NCI-H446 (cell line): ENCODE data around the gene DRICH1.
"Not testable (repeated sequence)": the region's sequence is repeated elsewhere in the genome, so short reads cannot be mapped to it uniquely, and the experiment has no call there.

Source experiments
- DNase-seq, 2 experiments: peaks; one replicate each; lab custom pipeline; 2025; lab: John Stamatoyannopoulos, UW

DRICH1 gene

GRCh38 chr22:23598805-23599518 lies 33.2 kb downstream of the DRICH1 start:
- DNase-seq: no peak

GRCh38 chr22:23597576-23598268 lies 34.4 kb downstream of the DRICH1 start:
- not testable (repeated sequence) for DNase-seq

GRCh38 chr22:23595904-23596303 lies 36.2 kb downstream of the DRICH1 start:
- not testable (repeated sequence) for DNase-seq

GRCh38 chr22:23591846-23592245 lies 40.3 kb downstream of the DRICH1 start:
- no peak for DNase-seq

- peak in 1 of 2 experiments; percentile 54 for DNase-seq
Observed at GRCh38 chr22:23591201-23591791, 40.8 kb downstream of the DRICH1 start.

- DNase-seq: no peak
Observed at GRCh38 chr22:23583836-23584235, 48.3 kb downstream of the DRICH1 start.

GRCh38 chr22:23583153-23583552 lies 49.0 kb downstream of the DRICH1 start:
- no peak for DNase-seq

GRCh38 chr22:23581260-23581650 lies 50.9 kb downstream of the DRICH1 start:
- DNase-seq: no peak

- DNase-seq: no peak
Observed at GRCh38 chr22:23580576-23581259, 51.4 kb downstream of the DRICH1 start.

GRCh38 chr22:23579870-23580575 lies 52.1 kb downstream of the DRICH1 start, which contains the start of gene IGLL1:
TSS of gene IGLL1 (minus strand) at chr22:23580290. CDS start at chr22:23580190, 100 bp downstream.
- DNase-seq: no peak

GRCh38 chr22:23579280-23579679 lies 52.8 kb downstream of the DRICH1 start:
- DNase-seq: no peak

- no peak for DNase-seq
Observed at GRCh38 chr22:23578306-23578705, 53.8 kb downstream of the DRICH1 start.

- no peak for DNase-seq
Observed at GRCh38 chr22:23576681-23577080, 55.4 kb downstream of the DRICH1 start.

GRCh38 chr22:23575601-23576000 lies 56.5 kb downstream of the DRICH1 start:
- DNase-seq: no peak

GRCh38 chr22:23574877-23575276 lies 57.2 kb downstream of the DRICH1 start:
- DNase-seq: no peak

GRCh38 chr22:23574371-23574811 lies 57.7 kb downstream of the DRICH1 start:
- DNase-seq: no peak

- DNase-seq: not testable (repeated sequence)
Observed at GRCh38 chr22:23573701-23574235, 58.4 kb downstream of the DRICH1 start.

- not testable (repeated sequence) for DNase-seq
Observed at GRCh38 chr22:23573106-23573505, 59.0 kb downstream of the DRICH1 start.

GRCh38 chr22:23571486-23571885 lies 60.6 kb downstream of the DRICH1 start:
- DNase-seq: no peak

- DNase-seq: no peak
Observed at GRCh38 chr22:23570681-23571080, 61.4 kb downstream of the DRICH1 start.

- no peak for DNase-seq
Observed at GRCh38 chr22:23569716-23570115, 62.4 kb downstream of the DRICH1 start.
